Activated CD4-positive, alpha-beta T cell treated with anti-CD3 and anti-CD28 coated beads, Interleukin-2, amount 50 U/mL, for 1 hour (primary cell): ENCODE measurements around the gene NACC1.
"Not testable (repeated sequence)": the region's sequence is repeated elsewhere in the genome, so short reads cannot be mapped to it uniquely, and the experiment has no call there.

Experiments
- DNase-seq: peaks from one replicate; pipeline ENCODE4 v3.0.0-alpha.2; 2020

The NACC1 gene

GRCh38 chr19:13166151-13166550 lies 48.1 kb downstream of the NACC1 start:
- DNase-seq, result not testable (repeated sequence)

GRCh38 chr19:13169769-13170168 lies 51.7 kb downstream of the NACC1 start:
- no peak for DNase-seq

GRCh38 chr19:13171146-13171545 lies 53.1 kb downstream of the NACC1 start:
- no peak for DNase-seq

- peak; percentile 79 for DNase-seq
Measured at GRCh38 chr19:13172346-13173138, 54.5 kb downstream of the NACC1 start.

- no peak for DNase-seq
Measured at GRCh38 chr19:13173139-13173737, 55.2 kb downstream of the NACC1 start.

GRCh38 chr19:13176345-13176744 lies 58.3 kb downstream of the NACC1 start:
- DNase-seq, result no peak

- not testable (repeated sequence) for DNase-seq
Measured at GRCh38 chr19:13177584-13177983, 59.5 kb downstream of the NACC1 start.

GRCh38 chr19:13178291-13178690 lies 60.2 kb downstream of the NACC1 start:
- not testable (repeated sequence) for DNase-seq

- DNase-seq, result no peak
Measured at GRCh38 chr19:13181747-13182388, 63.8 kb downstream of the NACC1 start.

GRCh38 chr19:13184926-13185325 lies 66.9 kb downstream of the NACC1 start:
- DNase-seq, result not testable (repeated sequence)

- not testable (repeated sequence) for DNase-seq
Measured at GRCh38 chr19:13185763-13186657, 67.9 kb downstream of the NACC1 start.

- DNase-seq, result not testable (repeated sequence)
Measured at GRCh38 chr19:13186688-13187087, 68.6 kb downstream of the NACC1 start.

GRCh38 chr19:13187419-13187818 lies 69.4 kb downstream of the NACC1 start:
- no peak for DNase-seq

- no peak for DNase-seq
Measured at GRCh38 chr19:13189600-13189999, 71.5 kb downstream of the NACC1 start.
